ENCODE results near the gene CPLX3. TPM values are rescaled to one million over a fixed set of nuclear protein-coding genes. Genes with fewer than 3 reads are reported as not detected.

CPLX3 gene, protein sequence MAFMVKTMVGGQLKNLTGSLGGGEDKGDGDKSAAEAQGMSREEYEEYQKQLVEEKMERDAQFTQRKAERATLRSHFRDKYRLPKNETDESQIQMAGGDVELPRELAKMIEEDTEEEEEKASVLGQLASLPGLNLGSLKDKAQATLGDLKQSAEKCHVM
- total RNA-seq (2014; rRNA removed; shearing (Covaris generic)): 0.08 and 0.15 TPM in 2 replicates

GRCh38 chr15:74826364-74826819 lies at the start of gene CPLX3:
CPLX3 (plus strand) TSS chr15:74826627; CDS start chr15:74826704, 77 bp downstream.

GRCh38 chr15:74781431-74782258 lies 44.8 kb upstream of the CPLX3 start, which contains the start of gene CSK:
CSK (plus strand) TSS chr15:74782080; CDS start chr15:74798298, 16,218 bp downstream.

GRCh38 chr15:74812533-74812932 lies 13.9 kb upstream of the CPLX3 start, which contains the start of gene LMAN1L:
LMAN1L (plus strand) TSS chr15:74812835; CDS start chr15:74812855, 20 bp downstream.

GRCh38 chr15:74842581-74843444 lies 16.4 kb downstream of the CPLX3 start, which contains the start of gene ULK3:
ULK3 (minus strand) TSS chr15:74843156; CDS start chr15:74843105, 51 bp downstream.

DNA sequence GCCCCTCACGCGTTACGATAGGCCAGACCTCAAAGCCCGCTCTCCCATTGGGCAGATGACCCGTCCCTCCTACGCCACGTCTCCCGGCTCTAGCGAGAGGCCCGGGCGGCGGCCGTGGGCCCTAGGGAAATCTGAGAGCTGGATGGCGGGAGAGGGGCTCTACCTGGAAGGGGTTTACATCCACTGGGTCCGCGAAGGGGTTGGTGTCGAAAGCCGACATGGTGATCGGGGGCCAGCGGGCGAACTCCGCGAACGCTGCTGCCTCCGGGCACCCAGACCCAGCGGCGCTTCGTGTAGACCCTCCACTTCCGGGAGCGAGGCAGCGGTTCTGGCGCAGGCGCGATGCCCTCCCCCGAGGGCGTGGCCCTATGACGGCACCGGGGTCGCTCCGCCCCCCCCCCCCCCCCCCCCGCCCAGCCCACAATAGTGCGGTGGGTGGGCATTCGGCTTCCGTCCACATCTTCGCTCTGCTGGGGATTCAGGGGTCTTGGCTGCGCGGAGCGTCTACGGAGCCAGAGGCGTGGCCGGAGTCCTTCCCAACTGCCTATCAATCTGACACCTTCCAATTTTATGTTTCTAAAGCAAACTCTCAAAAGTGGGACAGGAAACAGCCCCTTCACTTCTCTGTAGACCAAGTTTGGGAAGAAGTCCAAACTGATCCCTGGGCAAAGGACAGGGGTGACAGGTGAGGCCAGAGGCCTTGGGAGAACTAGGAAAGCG lies 46.8 kb downstream of the CPLX3 start, which contains the start of gene SCAMP2:
Gene SCAMP2 (minus strand): TSS at position 330 of the 720 bp plus-strand sequence. CDS start 110 bp downstream, at position 220.

Small RNAs within 50 kb of the gene (small RNA-seq; reads per million reads assigned to genes)
- gene CPLX3 (not detected), gene MIR4513 (not detected), gene MIR6882 (not detected)

Other genes with a start within 250 kb of the CPLX3 start
- 52.9 and 65.9 TPM in 2 replicates for gene CLK3, start 210.8 kb upstream of the CPLX3 start, total RNA-seq (2014; rRNA removed; shearing (Covaris generic))
- gene EDC3, start 130.6 kb upstream of the CPLX3 start, total RNA-seq (2014; rRNA removed; shearing (Covaris generic)): 12.8 and 14.8 TPM in 2 replicates
- 2.9 and 3.5 TPM in 2 replicates for gene CYP1A1, start 101.1 kb upstream of the CPLX3 start, total RNA-seq (2014; rRNA removed; shearing (Covaris generic))
- gene CYP1A2, start 77.8 kb upstream of the CPLX3 start, total RNA-seq (2014; rRNA removed; shearing (Covaris generic)): not detected in 2 replicates
- 30.0 and 37.9 TPM in 2 replicates for gene CSK, start 44.5 kb upstream of the CPLX3 start, total RNA-seq (2014; rRNA removed; shearing (Covaris generic))
- gene LMAN1L, start 13.8 kb upstream of the CPLX3 start, total RNA-seq (2014; rRNA removed; shearing (Covaris generic)): 0.16 and 0.64 TPM in 2 replicates
- 31.0 and 35.5 TPM in 2 replicates for gene ULK3, start 16.5 kb downstream of the CPLX3 start, total RNA-seq (2014; rRNA removed; shearing (Covaris generic))
- gene SCAMP2, start 46.7 kb downstream of the CPLX3 start, total RNA-seq (2014; rRNA removed; shearing (Covaris generic)): 13.8 and 18.4 TPM in 2 replicates
- gene MPI, start 63.4 kb downstream of the CPLX3 start, total RNA-seq (2014; rRNA removed; shearing (Covaris generic)): 89.8 and 103 TPM in 2 replicates
- 34.2 and 37.5 TPM in 2 replicates for gene FAM219B, start 80.2 kb downstream of the CPLX3 start, total RNA-seq (2014; rRNA removed; shearing (Covaris generic))
- 85.7 and 95.1 TPM in 2 replicates for gene COX5A, start 111.4 kb downstream of the CPLX3 start, total RNA-seq (2014; rRNA removed; shearing (Covaris generic))
- gene RPP25, start 130.1 kb downstream of the CPLX3 start, total RNA-seq (2014; rRNA removed; shearing (Covaris generic)): 32.4 and 33.1 TPM in 2 replicates
- gene SCAMP5, start 168.9 kb downstream of the CPLX3 start, total RNA-seq (2014; rRNA removed; shearing (Covaris generic)): 5.3 and 8.6 TPM in 2 replicates
- gene PPCDC, start 197.0 kb downstream of the CPLX3 start, total RNA-seq (2014; rRNA removed; shearing (Covaris generic)): 16.9 and 21.7 TPM in 2 replicates